ENCODE results near the gene E2F3.
A peak's percentile ranks its signal among the peaks of the same experiment; 100 is the strongest.

The E2F3 gene

DNA sequence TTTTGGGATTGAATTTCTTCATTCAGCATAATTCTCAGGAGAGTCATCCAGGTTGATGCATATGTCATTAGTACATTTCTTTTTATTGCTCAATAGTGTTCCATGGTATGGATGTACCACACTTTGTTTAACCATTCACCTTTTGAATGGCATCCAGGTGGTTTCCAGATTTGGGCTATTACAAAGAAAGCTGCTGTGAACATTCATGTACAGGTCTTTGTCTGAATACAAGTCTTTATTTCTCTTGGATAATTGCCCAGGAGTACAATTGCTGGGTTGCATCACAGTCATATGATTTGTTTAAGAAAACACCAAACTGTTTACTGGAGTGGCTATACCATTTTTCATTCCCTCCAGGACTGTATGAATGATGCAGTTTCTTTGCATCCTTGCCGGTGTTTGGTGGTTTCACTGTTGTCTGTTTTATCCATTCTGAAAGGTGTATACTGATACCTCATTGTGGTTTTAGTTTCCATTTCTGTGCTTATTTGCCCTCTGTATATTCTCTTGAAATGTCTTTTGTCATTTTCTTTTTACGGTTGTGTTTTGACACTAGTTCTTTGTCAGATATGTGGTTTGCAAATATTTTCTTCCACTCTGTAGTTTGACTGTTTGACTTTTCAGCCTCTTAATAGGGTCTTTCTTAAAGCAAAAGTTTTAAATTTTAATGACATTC, 141.4 kb downstream of the E2F3 start (continued):
- TF ChIP-seq, protein P1, sequence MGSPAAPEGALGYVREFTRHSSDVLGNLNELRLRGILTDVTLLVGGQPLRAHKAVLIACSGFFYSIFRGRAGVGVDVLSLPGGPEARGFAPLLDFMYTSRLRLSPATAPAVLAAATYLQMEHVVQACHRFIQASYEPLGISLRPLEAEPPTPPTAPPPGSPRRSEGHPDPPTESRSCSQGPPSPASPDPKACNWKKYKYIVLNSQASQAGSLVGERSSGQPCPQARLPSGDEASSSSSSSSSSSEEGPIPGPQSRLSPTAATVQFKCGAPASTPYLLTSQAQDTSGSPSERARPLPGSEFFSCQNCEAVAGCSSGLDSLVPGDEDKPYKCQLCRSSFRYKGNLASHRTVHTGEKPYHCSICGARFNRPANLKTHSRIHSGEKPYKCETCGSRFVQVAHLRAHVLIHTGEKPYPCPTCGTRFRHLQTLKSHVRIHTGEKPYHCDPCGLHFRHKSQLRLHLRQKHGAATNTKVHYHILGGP (tag by site-specific recombination; IDR thresholded peaks at IDR 0.05): no peak; the same call in 1 of the 2 replicates
- TF ChIP-seq, protein P2, sequence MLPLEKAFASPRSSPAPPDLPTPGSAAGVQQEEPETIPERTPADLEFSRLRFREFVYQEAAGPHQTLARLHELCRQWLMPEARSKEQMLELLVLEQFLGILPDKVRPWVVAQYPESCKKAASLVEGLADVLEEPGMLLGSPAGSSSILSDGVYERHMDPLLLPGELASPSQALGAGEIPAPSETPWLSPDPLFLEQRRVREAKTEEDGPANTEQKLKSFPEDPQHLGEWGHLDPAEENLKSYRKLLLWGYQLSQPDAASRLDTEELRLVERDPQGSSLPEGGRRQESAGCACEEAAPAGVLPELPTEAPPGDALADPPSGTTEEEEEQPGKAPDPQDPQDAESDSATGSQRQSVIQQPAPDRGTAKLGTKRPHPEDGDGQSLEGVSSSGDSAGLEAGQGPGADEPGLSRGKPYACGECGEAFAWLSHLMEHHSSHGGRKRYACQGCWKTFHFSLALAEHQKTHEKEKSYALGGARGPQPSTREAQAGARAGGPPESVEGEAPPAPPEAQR (tag by site-specific recombination; IDR thresholded peaks at IDR 0.05): peak; percentile 61; the same call in 1 of the 2 replicates
- TF ChIP-seq ZXDB (tag by site-specific recombination; IDR thresholded peaks at IDR 0.05) (0 out of 2 replicates have a peak, but pooled peaks have one; percentile 58), SP3 (tag by site-specific recombination; IDR thresholded peaks at IDR 0.05) (peak; percentile 25; the same call in 1 of the 2 replicates), BCL11A (tag by site-specific recombination; IDR thresholded peaks at IDR 0.05; ENCODE audit: low read depth) (0 out of 2 replicates have a peak, but pooled peaks have one; percentile 27), ZNF530 (tag by site-specific recombination; IDR thresholded peaks at IDR 0.05; ENCODE audit: low read depth) (no peak), ZNF621 (tag by site-specific recombination; IDR thresholded peaks at IDR 0.05) (no peak), WT1 (tag by site-specific recombination; IDR thresholded peaks at IDR 0.05) (peak; percentile 54; the same call in 1 of the 2 replicates), ZNF670 (tag by site-specific recombination; IDR thresholded peaks at IDR 0.05; ENCODE audit: low read depth) (no peak), ZNF394 (tag by site-specific recombination; IDR thresholded peaks at IDR 0.05; ENCODE audit: borderline replicate concordance) (peak; percentile 38; the same call in 1 of the 2 replicates), ZNF561 (tag by site-specific recombination; IDR thresholded peaks at IDR 0.05; ENCODE audit: borderline replicate concordance) (peak; percentile 52; the same call in 1 of the 2 replicates), ZNF16 (tag by site-specific recombination; IDR thresholded peaks at IDR 0.05; ENCODE audit: low read depth) (no peak), ZNF629 (tag by site-specific recombination; IDR thresholded peaks at IDR 0.05) (peak; percentile 78), ZNF660 (tag by site-specific recombination; IDR thresholded peaks at IDR 0.05) (0 out of 2 replicates have a peak, but pooled peaks have one; percentile 70), ZNF146 (tag by site-specific recombination; IDR thresholded peaks at IDR 0.05) (peak; percentile 57), BCL11B (tag by site-specific recombination; IDR thresholded peaks at IDR 0.05; ENCODE audit: low read depth) (no peak), ZNF549 (tag by site-specific recombination; IDR thresholded peaks at IDR 0.05) (0 out of 2 replicates have a peak, but pooled peaks have one; percentile 53)
- TF ChIP-seq, protein P3, sequence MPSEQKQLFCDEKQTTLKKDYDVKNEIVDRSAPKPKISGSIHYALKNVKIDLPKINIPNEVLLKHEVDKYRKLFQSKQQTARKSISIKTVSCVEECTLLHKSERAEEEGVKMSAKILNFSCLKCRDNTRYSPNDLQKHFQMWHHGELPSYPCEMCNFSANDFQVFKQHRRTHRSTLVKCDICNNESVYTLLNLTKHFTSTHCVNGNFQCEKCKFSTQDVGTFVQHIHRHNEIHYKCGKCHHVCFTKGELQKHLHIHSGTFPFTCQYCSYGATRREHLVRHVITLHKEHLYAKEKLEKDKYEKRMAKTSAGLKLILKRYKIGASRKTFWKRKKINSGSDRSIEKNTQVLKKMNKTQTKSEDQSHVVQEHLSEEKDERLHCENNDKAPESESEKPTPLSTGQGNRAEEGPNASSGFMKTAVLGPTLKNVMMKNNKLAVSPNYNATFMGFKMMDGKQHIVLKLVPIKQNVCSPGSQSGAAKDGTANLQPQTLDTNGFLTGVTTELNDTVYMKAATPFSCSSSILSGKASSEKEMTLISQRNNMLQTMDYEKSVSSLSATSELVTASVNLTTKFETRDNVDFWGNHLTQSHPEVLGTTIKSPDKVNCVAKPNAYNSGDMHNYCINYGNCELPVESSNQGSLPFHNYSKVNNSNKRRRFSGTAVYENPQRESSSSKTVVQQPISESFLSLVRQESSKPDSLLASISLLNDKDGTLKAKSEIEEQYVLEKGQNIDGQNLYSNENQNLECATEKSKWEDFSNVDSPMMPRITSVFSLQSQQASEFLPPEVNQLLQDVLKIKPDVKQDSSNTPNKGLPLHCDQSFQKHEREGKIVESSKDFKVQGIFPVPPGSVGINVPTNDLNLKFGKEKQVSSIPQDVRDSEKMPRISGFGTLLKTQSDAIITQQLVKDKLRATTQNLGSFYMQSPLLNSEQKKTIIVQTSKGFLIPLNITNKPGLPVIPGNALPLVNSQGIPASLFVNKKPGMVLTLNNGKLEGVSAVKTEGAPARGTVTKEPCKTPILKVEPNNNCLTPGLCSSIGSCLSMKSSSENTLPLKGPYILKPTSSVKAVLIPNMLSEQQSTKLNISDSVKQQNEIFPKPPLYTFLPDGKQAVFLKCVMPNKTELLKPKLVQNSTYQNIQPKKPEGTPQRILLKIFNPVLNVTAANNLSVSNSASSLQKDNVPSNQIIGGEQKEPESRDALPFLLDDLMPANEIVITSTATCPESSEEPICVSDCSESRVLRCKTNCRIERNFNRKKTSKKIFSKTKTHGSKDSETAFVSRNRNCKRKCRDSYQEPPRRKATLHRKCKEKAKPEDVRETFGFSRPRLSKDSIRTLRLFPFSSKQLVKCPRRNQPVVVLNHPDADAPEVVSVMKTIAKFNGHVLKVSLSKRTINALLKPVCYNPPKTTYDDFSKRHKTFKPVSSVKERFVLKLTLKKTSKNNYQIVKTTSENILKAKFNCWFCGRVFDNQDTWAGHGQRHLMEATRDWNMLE (tag by site-specific recombination; conservative IDR thresholded peaks at IDR 0.05; ENCODE audit: low read depth): peak; percentile 40; the same call in 1 of the 2 replicates
- TF ChIP-seq, protein P4, sequence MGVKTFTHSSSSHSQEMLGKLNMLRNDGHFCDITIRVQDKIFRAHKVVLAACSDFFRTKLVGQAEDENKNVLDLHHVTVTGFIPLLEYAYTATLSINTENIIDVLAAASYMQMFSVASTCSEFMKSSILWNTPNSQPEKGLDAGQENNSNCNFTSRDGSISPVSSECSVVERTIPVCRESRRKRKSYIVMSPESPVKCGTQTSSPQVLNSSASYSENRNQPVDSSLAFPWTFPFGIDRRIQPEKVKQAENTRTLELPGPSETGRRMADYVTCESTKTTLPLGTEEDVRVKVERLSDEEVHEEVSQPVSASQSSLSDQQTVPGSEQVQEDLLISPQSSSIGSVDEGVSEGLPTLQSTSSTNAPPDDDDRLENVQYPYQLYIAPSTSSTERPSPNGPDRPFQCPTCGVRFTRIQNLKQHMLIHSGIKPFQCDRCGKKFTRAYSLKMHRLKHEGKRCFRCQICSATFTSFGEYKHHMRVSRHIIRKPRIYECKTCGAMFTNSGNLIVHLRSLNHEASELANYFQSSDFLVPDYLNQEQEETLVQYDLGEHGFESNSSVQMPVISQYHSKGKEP (tag by site-specific recombination; IDR thresholded peaks at IDR 0.05): peak; percentile 77
- TF ChIP-seq, protein P5, sequence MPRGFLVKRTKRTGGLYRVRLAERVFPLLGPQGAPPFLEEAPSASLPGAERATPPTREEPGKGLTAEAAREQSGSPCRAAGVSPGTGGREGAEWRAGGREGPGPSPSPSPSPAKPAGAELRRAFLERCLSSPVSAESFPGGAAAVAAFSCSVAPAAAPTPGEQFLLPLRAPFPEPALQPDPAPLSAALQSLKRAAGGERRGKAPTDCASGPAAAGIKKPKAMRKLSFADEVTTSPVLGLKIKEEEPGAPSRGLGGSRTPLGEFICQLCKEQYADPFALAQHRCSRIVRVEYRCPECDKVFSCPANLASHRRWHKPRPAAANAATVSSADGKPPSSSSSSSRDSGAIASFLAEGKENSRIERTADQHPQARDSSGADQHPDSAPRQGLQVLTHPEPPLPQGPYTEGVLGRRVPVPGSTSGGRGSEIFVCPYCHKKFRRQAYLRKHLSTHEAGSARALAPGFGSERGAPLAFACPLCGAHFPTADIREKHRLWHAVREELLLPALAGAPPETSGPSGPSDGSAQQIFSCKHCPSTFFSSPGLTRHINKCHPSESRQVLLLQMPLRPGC (tag by site-specific recombination; IDR thresholded peaks at IDR 0.05): peak; percentile 51; the same call in 1 of the 2 replicates
